IMR-90 (cell line): Measurements from ENCODE around the gene CHCHD1. TPM values are rescaled to one million over a fixed set of nuclear protein-coding genes. Genes with fewer than 3 reads are reported as not detected.
A peak's percentile ranks its signal among the peaks of the same experiment; 100 is the strongest.

Source experiments
- ATAC-seq: fragments of 200-7000 bp; cut with Tn5 transposase; 2 replicates; pipeline ENCODE4 v1.9.1; 2020; ENCODE audit warnings: low read depth, mild to moderate bottlenecking, moderate library complexity
- BruUV-seq: library from RNA; stranded (reverse); fragments of 400-500 nt; replicated peaks from 2 replicates; lab custom pipeline; 2021; lab: Mats Ljungman, UMichigan
- CTCF ChIA-PET: fragments of 300-600 bp; formaldehyde crosslinking; extraction: SDS; loops from one replicate; lab custom pipeline; 2021; ENCODE audit warnings: antibody characterized with exemption; lab: Yijun Ruan, JAX
- POLR2A ChIA-PET: fragments of 300-600 bp; sonication (Branson Sonifier 250); formaldehyde crosslinking; loops from one replicate; lab custom pipeline; 2022; ENCODE audit warnings: antibody characterized with exemption; ENCODE audit not compliant: unreplicated experiment; lab: Charles Lee
- DNase-seq: peaks from one replicate; pipeline ENCODE4 v3.0.0; 2013
- H2AFZ ChIP-seq: replicated peaks from 2 replicates; pipeline ENCODE3; 2013; ENCODE audit warnings: low read length, mild to moderate bottlenecking; ENCODE audit not compliant: poor library complexity
- H2AK5ac ChIP-seq: 2 replicates; pipeline ENCODE4 v1.6.1; 2013; ENCODE audit warnings: low read depth, low read length, inconsistent platforms
- H2AK9ac ChIP-seq: replicated peaks from 2 replicates; pipeline ENCODE3; 2013; ENCODE audit warnings: mild to moderate bottlenecking, low read depth, low read length, moderate library complexity; ENCODE audit not compliant: poor library complexity
- H2BK120ac ChIP-seq: 2 replicates; pipeline ENCODE4 v1.6.1; 2013; ENCODE audit warnings: low read depth, low read length, inconsistent platforms
- H2BK15ac ChIP-seq: 3 replicates; pipeline ENCODE4 v1.6.1; 2013; ENCODE audit warnings: low read depth, low read length, inconsistent platforms
- H2BK20ac ChIP-seq: 2 replicates; pipeline ENCODE4 v1.6.1; 2013; ENCODE audit warnings: low read depth, mild to moderate bottlenecking, inconsistent platforms, low read length, moderate library complexity
- H2BK5ac ChIP-seq: 2 replicates; pipeline ENCODE4 v1.6.1; 2013; ENCODE audit warnings: mild to moderate bottlenecking, low read depth, low read length, inconsistent platforms; ENCODE audit not compliant: poor library complexity, severe bottlenecking
- H3K14ac ChIP-seq: replicated peaks from 2 replicates; pipeline ENCODE4 v1.6.1; 2013; ENCODE audit warnings: low read depth, low read length, inconsistent platforms
- H3K18ac ChIP-seq: 2 replicates; pipeline ENCODE4 v1.6.1; 2013; ENCODE audit warnings: low read depth, low read length, control low read depth
- H3K23ac ChIP-seq: 2 replicates; pipeline ENCODE4 v1.6.1; 2013; ENCODE audit warnings: low read depth, low read length, inconsistent platforms
- H3K27ac ChIP-seq: 2 replicates; pipeline ENCODE4 v1.5.1; 2013; ENCODE audit warnings: mild to moderate bottlenecking, control low read depth, low read length; ENCODE audit not compliant: insufficient read depth
- H3K27me3 ChIP-seq: 2 replicates; pipeline ENCODE4 v1.6.1; 2013; ENCODE audit warnings: low read length; ENCODE audit not compliant: control insufficient read depth, insufficient read depth
- H3K36me3 ChIP-seq: 2 replicates; pipeline ENCODE4 v1.6.1; 2013; ENCODE audit warnings: low read length, mixed read lengths; ENCODE audit not compliant: control insufficient read depth, insufficient read depth
- H3K4ac ChIP-seq: 2 replicates; pipeline ENCODE4 v1.6.1; 2013; ENCODE audit warnings: low read depth, low read length, inconsistent platforms
- H3K4me1 ChIP-seq: 2 replicates; pipeline ENCODE4 v1.6.1; 2013; ENCODE audit warnings: low read length, mixed read lengths; ENCODE audit not compliant: control insufficient read depth, insufficient read depth
- H3K4me2 ChIP-seq: 2 replicates; pipeline ENCODE4 v1.6.1; 2013; ENCODE audit warnings: low read depth, mild to moderate bottlenecking, control low read depth, low read length, moderate library complexity
- H3K4me3 ChIP-seq: 2 replicates; pipeline ENCODE4 v1.5.1; 2013; ENCODE audit warnings: low read depth, mild to moderate bottlenecking, control low read depth, low read length, moderate library complexity; ENCODE audit not compliant: insufficient read depth
- H3K56ac ChIP-seq: 2 replicates; pipeline ENCODE4 v1.6.1; 2013; ENCODE audit warnings: low read length, inconsistent platforms; ENCODE audit not compliant: insufficient read depth; ENCODE audit errors: extremely low read depth
- H3K79me1 ChIP-seq, 2 experiments: 2 replicates each; pipeline ENCODE4 v1.6.1; 2013; ENCODE audit warnings: low read length in 2 of 2, inconsistent platforms in 1 of 2, low read depth in 1 of 2
- H3K9ac ChIP-seq: 2 replicates; pipeline ENCODE4 v1.6.1; 2013; ENCODE audit warnings: low read depth, low read length, control low read depth
- H3K9me1 ChIP-seq: 2 replicates; pipeline ENCODE4 v1.6.1; 2013; ENCODE audit warnings: low read length, inconsistent platforms; ENCODE audit not compliant: insufficient read depth
- H3K9me3 ChIP-seq: 2 replicates; pipeline ENCODE4 v1.6.1; 2013; ENCODE audit warnings: low read length; ENCODE audit not compliant: control insufficient read depth, insufficient read depth
- H4K20me1 ChIP-seq: 2 replicates; pipeline ENCODE4 v1.6.1; 2013; ENCODE audit warnings: low read length, inconsistent platforms; ENCODE audit not compliant: insufficient read depth
- H4K5ac ChIP-seq: 2 replicates; pipeline ENCODE4 v1.6.1; 2013; ENCODE audit warnings: mild to moderate bottlenecking, low read depth, low read length, control low read depth
- H4K8ac ChIP-seq, 2 experiments: 2 replicates each; pipeline ENCODE4 v1.6.1; 2013; ENCODE audit warnings: low read depth in 2 of 2, low read length in 2 of 2, control low read depth in 1 of 2, inconsistent platforms in 1 of 2
- H4K91ac ChIP-seq: 2 replicates; pipeline ENCODE4 v1.6.1; 2013; ENCODE audit warnings: low read depth, low read length, inconsistent platforms; ENCODE audit not compliant: insufficient read depth
- CEBPB ChIP-seq: IDR thresholded peaks from 2 replicates; pipeline ENCODE4 v1.6.1; 2012; ENCODE audit warnings: low read depth, low read length, improper control_type of control experiment
- CHD1 ChIP-seq: IDR thresholded peaks from 2 replicates; pipeline ENCODE4 v1.6.1; 2012; ENCODE audit warnings: low read depth, low read length, improper control_type of control experiment
- CTCF ChIP-seq: conservative IDR thresholded peaks from 2 replicates; pipeline ENCODE4 v1.5.1; 2012; ENCODE audit warnings: mild to moderate bottlenecking, low read depth, low read length, improper control_type of control experiment
- ELK1 ChIP-seq: fragments of 150-350 bp; IDR thresholded peaks from 2 replicates; pipeline ENCODE4 v1.6.1; 2016; ENCODE audit warnings: low read depth, mild to moderate bottlenecking, low read length, moderate library complexity, borderline replicate concordance
- FOS ChIP-seq: fragments of 150-350 bp; IDR thresholded peaks from 2 replicates; pipeline ENCODE4 v1.6.1; 2016; ENCODE audit warnings: low read depth, low read length
- MAFK ChIP-seq: IDR thresholded peaks from 2 replicates; pipeline ENCODE4 v1.6.1; 2012; ENCODE audit warnings: low read depth, low read length, improper control_type of control experiment
- MAZ ChIP-seq: IDR thresholded peaks from 2 replicates; pipeline ENCODE4 v1.6.1; 2012; ENCODE audit warnings: low read depth, mild to moderate bottlenecking, low read length, improper control_type of control experiment, moderate library complexity, borderline replicate concordance
- MXI1 ChIP-seq: IDR thresholded peaks from 2 replicates; pipeline ENCODE4 v1.6.1; 2012; ENCODE audit warnings: low read depth, mild to moderate bottlenecking, low read length, moderate library complexity, borderline replicate concordance
- NFE2L2 ChIP-seq: fragments of 150-350 bp; IDR thresholded peaks from 2 replicates; pipeline ENCODE4 v1.6.1; 2016; ENCODE audit warnings: low read depth, mild to moderate bottlenecking, low read length
- POLR2A ChIP-seq: IDR thresholded peaks from 2 replicates; pipeline ENCODE4 v1.6.1; 2012; ENCODE audit warnings: mild to moderate bottlenecking, low read depth, low read length
- RAD21 ChIP-seq: IDR thresholded peaks from 2 replicates; pipeline ENCODE4 v1.6.1; 2012; ENCODE audit warnings: low read length, improper control_type of control experiment
- RCOR1 ChIP-seq: IDR thresholded peaks from 2 replicates; pipeline ENCODE4 v1.6.1; 2012; ENCODE audit warnings: mild to moderate bottlenecking, low read length, improper control_type of control experiment; ENCODE audit not compliant: insufficient replicate concordance
- RFX5 ChIP-seq: IDR thresholded peaks from 2 replicates; pipeline ENCODE4 v1.8.0; 2012; ENCODE audit warnings: low read depth, mild to moderate bottlenecking, low read length, moderate library complexity
- SMC3 ChIP-seq: fragments of 150-350 bp; IDR thresholded peaks from 2 replicates; pipeline ENCODE4 v1.6.1; 2016; ENCODE audit warnings: low read depth, mild to moderate bottlenecking, antibody characterized with exemption, low read length, moderate library complexity
- WGBS, 2 experiments: methylation state at CpG; one replicate each; pipeline versions ENCODE4 v1.1.5 to v1.1.7; 2013; ENCODE audit warnings: missing lambda C conversion rate in 2 of 2; ENCODE audit not compliant: insufficient read length in 1 of 2; ENCODE audit errors: extremely low coverage in 2 of 2; 5-methylcytosine and 5-hydroxymethylcytosine counted together
- dilution Hi-C: fragments of 300-500 bp; cut with HindIII; formaldehyde crosslinking; loops from one replicate; pipeline ENCODE4 v1.14.3; 2018; ENCODE audit warnings: low sequenced_read_pairs; ENCODE audit not compliant: unreplicated experiment
- in situ Hi-C: fragments of 300-500 bp; cut with MboI; formaldehyde crosslinking; loops from 3 replicates; pipeline ENCODE4 v1.14.3; 2019; ENCODE audit warnings: low sequenced_read_pairs, inconsistent platforms, mixed read lengths
- intact Hi-C: fragments of 100-400 bp; cut with micrococcal nuclease; formaldehyde crosslinking; loops from 2 replicates; pipeline ENCODE4 v1.10.0; 2022
- polyA plus RNA-seq, 3 experiments: library from polyadenylated mRNA; depleted of rRNA; stranded (reverse); fragments of >200 nt; gene quantifications; 2 replicates each; pipeline ENCODE4 v1.2.3, GENCODE V29; 2012; ENCODE audit warnings: low replicate concordance in 1 of 3
- total RNA-seq: library from RNA; depleted of rRNA; stranded (reverse); fragments of >200 nt; gene quantifications from 2 replicates; pipeline ENCODE4 v1.2.3, GENCODE V29; 2012

The CHCHD1 gene
- total and polyA plus RNA-seq, 2 of the 4 experiments (the other 2 are of a cell fraction), result 11.5 to 21.0 TPM

GRCh38 chr10:73827346-73828089, 45.7 kb downstream of the CHCHD1 start:
- Histone ChIP-seq H3K14ac (no peak overlapping the region), H3K56ac (no peak overlapping the region), H2BK20ac (no peak overlapping the region), H2AFZ (peak overlapping the region; percentile 33), H3K23ac (no peak overlapping the region), H3K9me1 (peaks cover 12% of the 10 kb centered on the region; the same call in 1 of the 2 replicates), H4K8ac (no peak overlapping the region), H3K27ac (no peak overlapping the region), H3K9ac (no peak overlapping the region), H3K4me3 (no peak overlapping the region), H3K4ac (no peak overlapping the region), H3K4me2 (no peak overlapping the region), H4K20me1 (no peaks in the 10 kb centered on the region), H2BK5ac (no peak overlapping the region), H3K27me3 (no peaks in the 10 kb centered on the region), H3K9me3 (no peaks in the 10 kb centered on the region), H2BK120ac (no peak overlapping the region), H2BK15ac (no peak overlapping the region), H2AK9ac (no peak overlapping the region), H4K5ac (no peak overlapping the region), H2AK5ac (no peak overlapping the region), H3K36me3 (peaks cover 20% of the 10 kb centered on the region), H3K18ac (no peak overlapping the region), H3K79me1 (no peaks in the 10 kb centered on the region; a peak in 2 of 4 replicates), H3K4me1 (no peaks in the 10 kb centered on the region), H4K91ac (no peak overlapping the region)
- dilution Hi-C loops (no loop called here), intact Hi-C loops (no loop called here), in situ Hi-C loops (no loop called here)
- POLR2A ChIA-PET, result interaction anchor here (0.6 kb wide), 1 partner anchor 50 kb away, joined by 3 read pairs; no protein-coding TSS in a partner anchor
- CTCF ChIA-PET, result no interaction called here
- no peak for DNase-seq
- BruUV-seq, result no TSS peak
- no peak for TF ChIP-seq CEBPB
- no peak for TF ChIP-seq POLR2A
- no peak for TF ChIP-seq MXI1
- TF ChIP-seq FOS, result no peak
- no peak for TF ChIP-seq CHD1
- no peak for TF ChIP-seq MAFK
- no peak for TF ChIP-seq ELK1
- no peak for TF ChIP-seq NFE2L2
- no peak for TF ChIP-seq SMC3
- no peak for TF ChIP-seq RAD21
- TF ChIP-seq CTCF, result no peak
- TF ChIP-seq MAZ, result no peak
- TF ChIP-seq RFX5, result no peak
- no peak for TF ChIP-seq RCOR1
- ATAC-seq, result no peak
- WGBS, 2 experiments, result 86% methylated on average over 1 of the region's 19 CpGs; no CpG with 5 or more reads in 1 of the 2 experiments
